ENCODE measurements around the gene MACROH2A1.

MACROH2A1 gene

DNA sequence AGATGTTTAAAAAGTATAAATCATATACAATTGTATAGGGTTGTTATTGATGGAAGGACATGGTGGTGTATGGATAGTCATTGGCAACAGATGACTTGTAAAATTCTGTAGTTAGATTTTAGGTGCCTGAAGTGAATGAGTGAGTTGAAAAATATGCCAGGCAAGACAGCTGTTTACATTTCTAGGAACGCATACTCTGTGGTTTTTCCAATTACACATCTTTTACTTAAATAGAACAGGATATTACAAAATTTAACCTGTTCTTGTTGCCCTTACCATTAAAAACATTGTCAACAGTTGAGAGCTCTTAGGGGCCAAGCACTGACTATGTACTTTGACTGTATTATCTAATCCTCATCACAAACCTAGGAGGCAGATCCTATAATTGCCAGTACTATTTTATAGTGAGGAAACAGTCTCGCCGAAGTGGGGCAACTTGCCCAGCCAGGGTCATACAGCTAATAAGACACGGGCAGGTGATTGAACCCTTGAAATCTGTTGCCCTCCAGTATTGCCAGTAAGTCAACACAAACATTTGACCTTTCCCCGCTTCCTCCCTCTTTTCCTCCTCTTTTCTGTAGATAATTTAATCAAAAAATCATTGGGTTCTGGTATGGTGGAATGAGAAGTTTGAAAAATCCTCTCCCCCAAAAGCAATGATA is 88.6 kb downstream of the MACROH2A1 start:
- no peak for DNase-seq

DNA sequence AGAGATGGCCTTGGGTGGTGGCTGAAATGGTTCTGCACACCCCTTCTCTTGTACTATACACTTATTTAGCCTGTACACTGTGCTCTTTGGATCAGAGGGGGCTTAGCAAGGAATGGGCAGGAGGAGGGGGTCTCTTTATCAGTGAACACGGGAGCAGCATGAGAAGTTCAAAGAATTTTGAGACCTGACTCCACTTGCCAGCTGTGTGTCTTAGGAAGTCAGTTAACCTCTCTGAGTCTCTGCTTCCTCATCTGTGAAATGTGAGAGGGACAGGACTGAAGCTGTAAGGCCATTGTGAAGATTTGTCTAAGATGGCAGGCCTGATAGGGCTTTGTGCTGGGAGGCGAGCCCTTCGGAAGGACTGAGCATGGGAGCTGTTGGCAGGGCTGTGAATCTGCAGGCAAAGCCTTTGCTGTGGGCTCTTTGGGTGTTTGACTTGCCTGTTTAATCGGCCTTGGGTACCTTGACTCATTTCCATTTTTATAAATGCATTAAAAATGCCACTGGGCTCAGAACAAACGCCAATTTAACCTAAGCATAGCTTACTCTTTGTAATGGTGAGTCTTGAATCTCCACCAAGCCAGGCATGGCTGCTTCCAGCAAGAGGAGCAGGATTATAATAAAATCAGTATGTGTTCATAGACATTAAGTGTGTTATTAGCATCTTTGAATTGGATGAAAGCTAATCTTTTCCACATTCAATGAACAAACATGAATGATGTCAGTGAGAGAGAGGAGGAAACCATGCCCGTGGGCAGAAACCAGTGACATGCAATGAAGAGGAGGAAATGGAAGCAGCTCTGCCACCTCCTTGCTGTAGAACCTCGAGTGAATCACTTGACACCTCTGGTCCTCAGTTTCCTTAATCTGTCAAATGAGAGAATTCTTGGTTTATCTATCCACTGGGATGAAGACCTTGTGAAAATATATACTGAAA is 89.4 kb downstream of the MACROH2A1 start:
- no peak for DNase-seq

- DNase-seq: no peak
These were observed 90.3 kb downstream of the MACROH2A1 start for GRCh38 chr5:135308752-135309151.

- no peak for DNase-seq
These were observed 90.8 kb downstream of the MACROH2A1 start for GRCh38 chr5:135308245-135308644.

DNA sequence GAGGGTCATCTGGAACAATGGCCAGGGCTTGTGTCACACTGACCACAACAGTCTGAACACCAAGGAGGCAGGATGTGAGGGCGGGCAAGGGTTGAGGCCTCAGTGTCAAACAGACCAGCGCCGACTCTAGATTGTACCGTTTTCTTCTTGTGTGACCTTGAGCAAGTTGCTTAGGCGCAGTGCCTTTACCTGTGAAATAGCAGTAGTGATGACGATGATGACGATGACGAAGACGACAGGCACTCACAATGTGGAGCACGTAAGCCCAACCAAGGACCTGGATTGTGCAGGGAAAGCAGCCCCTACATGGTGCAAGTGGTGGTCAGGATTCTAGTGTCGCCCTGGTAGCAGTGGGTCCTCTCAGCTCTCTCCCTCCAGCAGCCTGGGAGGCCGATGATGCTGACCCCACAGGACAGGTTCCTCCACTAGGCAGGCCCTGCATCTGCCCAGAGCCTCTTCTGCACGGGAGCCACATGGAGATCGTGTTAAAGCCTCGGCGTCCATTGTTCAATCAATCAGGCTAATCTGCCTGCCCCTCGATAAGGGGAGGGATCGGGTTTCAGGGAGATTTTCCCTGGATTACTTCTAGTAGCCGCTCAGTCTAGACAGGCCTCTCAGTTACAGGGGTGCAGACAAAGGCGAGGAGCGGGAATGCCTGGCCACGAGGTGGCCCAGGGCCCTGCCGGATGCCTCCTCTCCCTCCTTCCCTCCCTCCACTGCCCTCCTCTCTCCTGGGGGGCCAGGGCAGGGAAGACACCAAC is 91.7 kb downstream of the MACROH2A1 start:
- no peak for DNase-seq

GRCh38 chr5:135306557-135306956 is 92.5 kb downstream of the MACROH2A1 start:
- no peak for DNase-seq

DNA sequence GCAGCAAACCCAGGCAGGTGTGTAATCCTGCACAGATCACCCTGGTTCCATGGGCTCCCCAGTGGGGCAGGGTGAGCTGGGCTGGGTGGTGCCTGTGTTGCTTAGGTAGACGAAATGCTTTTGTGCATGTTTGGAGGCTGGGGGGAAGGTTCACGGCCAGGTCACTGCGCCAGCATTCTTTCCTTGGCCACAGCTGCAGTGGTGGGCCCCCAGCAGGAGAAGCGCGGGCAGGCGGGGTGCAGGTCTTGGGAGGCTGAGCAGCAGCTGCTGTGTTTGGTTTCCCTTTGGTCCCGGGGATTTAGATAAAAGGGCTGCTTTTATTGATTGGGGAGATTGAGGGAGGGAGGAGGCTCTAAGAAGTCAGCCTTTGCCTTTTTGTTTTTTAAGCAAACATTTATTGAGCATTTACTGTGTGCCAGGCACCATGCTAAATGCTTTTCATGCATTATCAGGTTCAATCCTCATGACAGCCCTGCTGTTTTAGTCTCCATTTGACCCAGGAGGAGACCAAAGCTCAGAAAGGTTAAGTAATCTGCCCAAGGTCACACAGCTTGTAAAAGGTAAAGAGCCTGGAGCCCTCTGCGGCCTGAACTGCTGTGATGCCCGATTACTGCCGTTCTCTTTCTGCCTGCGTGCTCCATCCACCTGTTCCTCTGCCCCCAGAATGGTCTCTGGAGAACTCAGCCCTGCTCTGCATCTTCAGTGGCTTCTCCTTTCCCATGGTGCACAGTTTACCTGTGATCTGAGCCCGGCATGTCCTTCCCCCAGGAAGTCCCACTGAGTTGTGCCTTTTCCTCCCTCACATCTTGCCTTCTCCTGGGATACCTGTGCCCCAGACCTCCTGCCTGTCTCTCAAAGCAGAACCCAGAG is 94.4 kb downstream of the MACROH2A1 start:
- no peak for DNase-seq

GRCh38 chr5:135303582-135304173 is 95.4 kb downstream of the MACROH2A1 start:
- no peak for DNase-seq

GRCh38 chr5:135296900-135297816 is 101.9 kb downstream of the MACROH2A1 start:
- no peak for DNase-seq

DNA sequence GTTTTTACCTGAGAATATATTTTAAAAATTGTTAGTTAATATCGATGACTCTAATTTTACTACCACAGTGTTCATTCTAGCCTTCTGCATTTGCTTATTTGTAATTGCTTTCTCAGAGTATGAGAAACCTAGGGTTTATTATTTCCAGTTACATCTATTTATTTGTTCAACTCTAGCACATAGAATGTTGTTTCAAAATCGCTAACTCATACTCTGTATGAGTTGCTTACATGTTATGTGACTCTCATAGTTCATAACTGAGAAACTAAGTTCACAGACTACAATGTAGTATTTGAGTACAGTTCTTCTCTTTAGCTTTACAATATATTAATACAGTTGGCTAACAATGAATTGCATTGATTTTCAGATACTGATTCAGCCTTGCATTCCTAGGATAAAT is 103.2 kb downstream of the MACROH2A1 start:
- no peak for DNase-seq

GRCh38 chr5:135294793-135295192 is 104.2 kb downstream of the MACROH2A1 start:
- no peak for DNase-seq

DNA sequence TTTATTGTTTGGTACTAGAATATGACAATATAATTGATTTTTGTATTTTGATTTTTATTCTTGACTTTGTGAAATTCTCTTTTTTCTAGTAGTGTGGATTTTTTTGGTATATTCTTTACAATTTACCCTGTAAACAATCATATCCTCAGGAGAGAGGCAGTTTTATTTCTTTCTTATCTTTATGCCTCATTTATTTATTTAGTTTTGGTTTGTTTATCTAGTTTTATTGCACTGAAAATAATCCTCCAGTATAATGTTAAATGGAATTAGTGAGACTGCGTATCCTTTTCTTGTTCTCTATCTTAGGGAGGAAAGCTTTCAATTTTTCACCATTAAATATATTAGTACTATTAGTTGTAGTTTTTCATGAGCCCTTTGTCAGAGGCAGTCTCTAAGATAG is 109.4 kb downstream of the MACROH2A1 start:
- DNase-seq: no peak

GRCh38 chr5:135287551-135287950 is 111.5 kb downstream of the MACROH2A1 start:
- no peak for DNase-seq
